GM12878 (cell line): ENCODE results near the gene ARID5B. TPM values are rescaled to one million over a fixed set of nuclear protein-coding genes. Genes with fewer than 3 reads are reported as not detected.

ENCODE experiments used
- ATAC-seq: fragments of 200-7000 bp; cut with Tn5 transposase; 3 replicates; pipeline ENCODE4 v1.9.1; 2020; ENCODE audit warnings: mild to moderate bottlenecking, moderate library complexity
- BruUV-seq: library from RNA; stranded (reverse); fragments of 400-500 nt; replicated peaks from 2 replicates; lab custom pipeline; 2021; lab: Mats Ljungman, UMichigan
- CTCF ChIA-PET: fragments of 300-600 bp; sonication (Branson Sonifier 250); formaldehyde crosslinking; extraction: SDS; loops from one replicate; lab custom pipeline; 2021; ENCODE audit warnings: inconsistent platforms; lab: Yijun Ruan, JAX
- POLR2A ChIA-PET: fragments of 350-600 bp; formaldehyde crosslinking; extraction: SDS; loops from one replicate; lab custom pipeline; 2021; ENCODE audit warnings: inconsistent platforms; lab: Charles Lee
- RAD21 ChIA-PET: fragments of 300-600 bp; sonication (Branson Sonifier 250); formaldehyde crosslinking; loops from one replicate; lab custom pipeline; 2023; ENCODE audit warnings: antibody characterized with exemption; ENCODE audit not compliant: unreplicated experiment; lab: Charles Lee
- SMC1A ChIA-PET: fragments of 300-600 bp; sonication (Branson Sonifier 250); formaldehyde crosslinking; loops from one replicate; lab custom pipeline; 2023; ENCODE audit not compliant: unreplicated experiment, uncharacterized antibody; lab: Charles Lee
- DNase-seq: peaks from one replicate; pipeline ENCODE4 v3.0.0-alpha.2; 2011; ENCODE audit warnings: low read depth, low spot score
- FAIRE-seq: peaks from 3 replicates; lab custom pipeline; 2011; peaks lifted over from hg19 to GRCh38; lab: Jason Lieb, UNC
- H2AFZ ChIP-seq: 2 replicates; pipeline ENCODE4 v1.6.0; 2011; ENCODE audit warnings: low read depth, low read length, control low read depth; ENCODE audit not compliant: control insufficient read depth
- H3K27ac ChIP-seq: 2 replicates; pipeline ENCODE4 v1.5.1; 2011; ENCODE audit warnings: control low read depth; ENCODE audit not compliant: control insufficient read depth, insufficient read depth
- H3K27me3 ChIP-seq, 2 experiments: replicated peaks in 1 of 2; 2 replicates each; pipeline versions ENCODE4 v1.6.0 to v1.6.1; 2011; ENCODE audit warnings: low read length in 1 of 2; ENCODE audit not compliant: control insufficient read depth in 2 of 2, insufficient read depth in 2 of 2
- H3K36me3 ChIP-seq, 2 experiments: 2 replicates each; pipeline ENCODE4 v1.5.1; 2011; ENCODE audit warnings: low read length in 1 of 2; ENCODE audit not compliant: control insufficient read depth in 2 of 2, insufficient read depth in 2 of 2
- H3K4me1 ChIP-seq: 2 replicates; pipeline ENCODE4 v1.6.1; 2011; ENCODE audit warnings: mild to moderate bottlenecking, low read length, moderate library complexity, mixed read lengths; ENCODE audit not compliant: control insufficient read depth, insufficient read depth
- H3K4me2 ChIP-seq: 2 replicates; pipeline ENCODE4 v1.6.0; 2011; ENCODE audit warnings: control low read depth; ENCODE audit not compliant: control insufficient read depth, insufficient read depth
- H3K4me3 ChIP-seq: fragments of 200-600 bp; sonication (generic); 2 replicates; pipeline ENCODE4 v1.5.1; 2016
- H3K79me2 ChIP-seq: 2 replicates; pipeline ENCODE4 v1.6.0; 2011; ENCODE audit warnings: low read length; ENCODE audit not compliant: control insufficient read depth, insufficient read depth
- H3K9ac ChIP-seq: 2 replicates; pipeline ENCODE4 v1.8.0; 2011; ENCODE audit warnings: low read length, control low read depth, mixed read lengths; ENCODE audit not compliant: control insufficient read depth, insufficient read depth
- H3K9me3 ChIP-seq: replicated peaks from 3 replicates; pipeline ENCODE4 v1.5.1; 2011; ENCODE audit warnings: mild to moderate bottlenecking, low read length; ENCODE audit not compliant: control insufficient read depth, insufficient read depth
- H4K20me1 ChIP-seq: 2 replicates; pipeline ENCODE4 v1.6.0; 2011; ENCODE audit not compliant: control insufficient read depth, insufficient read depth
- BCL11A ChIP-seq: IDR thresholded peaks from 2 replicates; pipeline ENCODE4 v1.6.1; 2011; ENCODE audit warnings: low read depth, low read length
- CREM ChIP-seq: IDR thresholded peaks from 2 replicates; pipeline ENCODE4 v1.6.1; 2014; ENCODE audit warnings: antibody characterized with exemption, low read depth
- MYB ChIP-seq: fragments of 150-350 bp; IDR thresholded peaks from 2 replicates; pipeline ENCODE4 v1.6.1; 2014; ENCODE audit warnings: mild to moderate bottlenecking, low read depth, low read length, borderline replicate concordance
- NFYB ChIP-seq: IDR thresholded peaks from 2 replicates; pipeline ENCODE4 v1.6.1; 2011; ENCODE audit warnings: low read depth, mild to moderate bottlenecking, low read length, improper control_type of control experiment, moderate library complexity; ENCODE audit not compliant: insufficient read depth
- POLR2A ChIP-seq: IDR thresholded peaks from 2 replicates; pipeline ENCODE4 v1.6.1; 2011; ENCODE audit warnings: low read depth, mild to moderate bottlenecking, low read length
- WGBS: methylation state at CpG from one replicate; pipeline ENCODE4 v1.1.6; 2016; ENCODE audit warnings: low lambda C conversion rate; ENCODE audit not compliant: insufficient replicate concordance, insufficient coverage; ENCODE audit errors: missing lambda C conversion rate; 5-methylcytosine and 5-hydroxymethylcytosine counted together
- in situ Hi-C: fragments of 300-500 bp; cut with MboI; formaldehyde crosslinking; loops from 9 replicates; pipeline ENCODE4 v1.14.3; 2018; ENCODE audit warnings: mixed read lengths
- intact Hi-C: fragments of 100-400 bp; cut with micrococcal nuclease; formaldehyde crosslinking; loops from one replicate; pipeline ENCODE4 v1.14.2; 2022; ENCODE audit not compliant: unreplicated experiment
- polyA plus RNA-seq, 11 experiments: library from polyadenylated mRNA; depleted of rRNA in 4 of 11; unstranded in 6 of 11; stranded (reverse) in 5 of 11; fragments of >200 nt; fragmentation: Nextera tagmentation in 4 of 11; fragmentation: Illumina TruSeq in 1 of 11; extraction: Ambion mirVana in 4 of 11; extraction: Trizol in 1 of 11; gene quantifications; 1 replicate in 1 of 11; 2 replicates in 10 of 11; pipeline versions ENCODE4 v1.2.1 to v1.2.3, GENCODE V29; 2011 to 2016; ENCODE audit warnings: inconsistent platforms in 2 of 11, missing spikeins in 2 of 11, low read depth in 1 of 11
- total RNA-seq, 4 experiments: library from RNA; depleted of rRNA in 3 of 4; stranded (reverse); fragments of >200 nt in 3 of 4; fragmentation: Illumina TruSeq in 1 of 4; extraction: Trizol in 1 of 4; gene quantifications; 2 replicates each; pipeline versions ENCODE4 v1.2.1 to v1.2.3, GENCODE V29; 2013 to 2021
- TF ChIP-seq, protein P1 (sequence below): IDR thresholded peaks from 2 replicates; pipeline ENCODE4 v1.6.1; 2012; ENCODE audit warnings: low read depth, low read length, improper control_type of control experiment
- TF ChIP-seq, protein P2 (sequence below): fragments of 450-650 bp; formaldehyde crosslinking; IDR thresholded peaks from 2 replicates; pipeline ENCODE4 v1.5.0; 2022; ENCODE audit warnings: mild to moderate bottlenecking, missing genetic modification characterization

The ARID5B gene
- total and polyA plus RNA-seq, 10 of the 15 experiments (the other 5 are each of a cell fraction or from before 2014, with no cell fraction given): 2.7 to 8.5 (median 6.1) TPM

DNA sequence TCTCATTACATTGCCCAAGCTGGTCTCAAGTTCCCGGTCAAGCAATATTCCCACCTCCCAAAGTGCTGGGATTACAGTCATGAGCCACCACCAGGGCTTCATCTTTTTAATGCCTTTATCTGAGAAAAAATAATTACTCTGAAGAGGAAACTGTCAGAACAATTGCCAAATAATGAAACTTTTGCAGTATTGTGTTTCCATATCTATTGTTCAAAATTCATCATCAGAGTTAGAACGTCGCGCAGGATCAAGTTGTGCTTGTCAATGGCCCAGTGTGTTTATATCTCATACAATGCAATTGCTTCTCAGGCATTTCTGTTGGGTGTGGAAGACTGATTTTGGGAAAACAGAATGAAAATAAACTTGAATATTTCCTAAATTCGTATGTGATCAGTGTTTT, 143.1 kb downstream of the ARID5B start:
- ATAC-seq (no peak), DNase-seq (no peak), FAIRE-seq (no peak)
- POLR2A ChIA-PET: no interaction called here
- Histone ChIP-seq H3K9ac (no peak overlapping the region), H4K20me1 (no peaks in the 10 kb centered on the region), H3K4me3 (peak overlapping the region; percentile 34; the same call in 1 of the 2 replicates), H3K4me2 (peak overlapping the region; percentile 36), H3K27ac (peak overlapping the region; percentile 93), H3K79me2 (peaks cover 64% of the 10 kb centered on the region), H3K27me3 (no peaks in the 10 kb centered on the region), H3K36me3 (no peaks in the 10 kb centered on the region), H3K9me3 (no peaks in the 10 kb centered on the region; the same call in 1 of the 3 replicates), H3K4me1 (peaks cover 73% of the 10 kb centered on the region), H2AFZ (no peak overlapping the region)
- CTCF ChIA-PET: interaction anchor here (3.2 to 10.6 kb wide), 2 partner anchors 200 to 202 kb away, joined by 22 to 278 read pairs; no protein-coding TSS in a partner anchor
- in situ Hi-C loops: no loop called here
- RAD21 ChIA-PET: interaction anchor here (1.8 kb wide), 1 partner anchor 10 kb away, joined by 6 read pairs; no protein-coding TSS in a partner anchor
- intact Hi-C loops: no loop called here
- BruUV-seq: no TSS peak
- TF ChIP-seq CREM (no peak), BCL11A (no peak), NFYB (no peak), POLR2A (no peak), MYB (no peak)
- TF ChIP-seq, protein P1, sequence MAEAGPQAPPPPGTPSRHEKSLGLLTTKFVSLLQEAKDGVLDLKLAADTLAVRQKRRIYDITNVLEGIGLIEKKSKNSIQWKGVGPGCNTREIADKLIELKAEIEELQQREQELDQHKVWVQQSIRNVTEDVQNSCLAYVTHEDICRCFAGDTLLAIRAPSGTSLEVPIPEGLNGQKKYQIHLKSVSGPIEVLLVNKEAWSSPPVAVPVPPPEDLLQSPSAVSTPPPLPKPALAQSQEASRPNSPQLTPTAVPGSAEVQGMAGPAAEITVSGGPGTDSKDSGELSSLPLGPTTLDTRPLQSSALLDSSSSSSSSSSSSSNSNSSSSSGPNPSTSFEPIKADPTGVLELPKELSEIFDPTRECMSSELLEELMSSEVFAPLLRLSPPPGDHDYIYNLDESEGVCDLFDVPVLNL: no peak
- TF ChIP-seq, protein P2, sequence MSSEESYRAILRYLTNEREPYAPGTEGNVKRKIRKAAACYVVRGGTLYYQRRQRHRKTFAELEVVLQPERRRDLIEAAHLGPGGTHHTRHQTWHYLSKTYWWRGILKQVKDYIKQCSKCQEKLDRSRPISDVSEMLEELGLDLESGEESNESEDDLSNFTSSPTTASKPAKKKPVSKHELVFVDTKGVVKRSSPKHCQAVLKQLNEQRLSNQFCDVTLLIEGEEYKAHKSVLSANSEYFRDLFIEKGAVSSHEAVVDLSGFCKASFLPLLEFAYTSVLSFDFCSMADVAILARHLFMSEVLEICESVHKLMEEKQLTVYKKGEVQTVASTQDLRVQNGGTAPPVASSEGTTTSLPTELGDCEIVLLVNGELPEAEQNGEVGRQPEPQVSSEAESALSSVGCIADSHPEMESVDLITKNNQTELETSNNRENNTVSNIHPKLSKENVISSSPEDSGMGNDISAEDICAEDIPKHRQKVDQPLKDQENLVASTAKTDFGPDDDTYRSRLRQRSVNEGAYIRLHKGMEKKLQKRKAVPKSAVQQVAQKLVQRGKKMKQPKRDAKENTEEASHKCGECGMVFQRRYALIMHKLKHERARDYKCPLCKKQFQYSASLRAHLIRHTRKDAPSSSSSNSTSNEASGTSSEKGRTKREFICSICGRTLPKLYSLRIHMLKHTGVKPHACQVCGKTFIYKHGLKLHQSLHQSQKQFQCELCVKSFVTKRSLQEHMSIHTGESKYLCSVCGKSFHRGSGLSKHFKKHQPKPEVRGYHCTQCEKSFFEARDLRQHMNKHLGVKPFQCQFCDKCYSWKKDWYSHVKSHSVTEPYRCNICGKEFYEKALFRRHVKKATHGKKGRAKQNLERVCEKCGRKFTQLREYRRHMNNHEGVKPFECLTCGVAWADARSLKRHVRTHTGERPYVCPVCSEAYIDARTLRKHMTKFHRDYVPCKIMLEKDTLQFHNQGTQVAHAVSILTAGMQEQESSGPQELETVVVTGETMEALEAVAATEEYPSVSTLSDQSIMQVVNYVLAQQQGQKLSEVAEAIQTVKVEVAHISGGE (CRISPR knock-in tag): no peak
- WGBS: 19% methylated on average over 5 of the region's 5 CpGs
- SMC1A ChIA-PET: interaction anchor here (0.8 to 1.1 kb wide), 2 partner anchors 8 to 143 kb away, joined by 3 read pairs; partner anchors contain the start of gene ARID5B
